Gastroesophageal sphincter (tissue), 4 donors: Measurements from ENCODE around the gene ZSWIM3. TPM values are rescaled to one million over a fixed set of nuclear protein-coding genes. Genes with fewer than 3 reads are reported as not detected.

Source experiments
- ATAC-seq: fragments of 150-250 bp; one replicate; pipeline ENCODE4 v1.9.1; 2016; ENCODE audit warnings: mild to moderate bottlenecking, moderate library complexity
- H3K27ac ChIP-seq, 4 donors: fragments of 200-600 bp; sonication (generic) in 3 of 4; 1 replicate in 3 of 4; 2 replicates in 1 of 4; pipeline ENCODE4 v1.5.1; 2016 to 2019
- H3K27me3 ChIP-seq: fragments of 200-600 bp; sonication (generic); one replicate; pipeline ENCODE4 v1.5.1; 2019
- H3K36me3 ChIP-seq, 2 donors: fragments of 200-600 bp; sonication (generic); one replicate each; pipeline ENCODE4 v1.5.1; 2019; ENCODE audit warnings: control low read depth in 1 of 2
- H3K4me1 ChIP-seq, 3 donors: fragments of 200-600 bp; sonication (generic); 1 replicate in 2 of 3; 2 replicates in 1 of 3; pipeline ENCODE4 v1.5.1; 2016 to 2019; ENCODE audit warnings: control low read depth in 2 of 3
- H3K4me3 ChIP-seq, 2 donors: fragments of 200-600 bp; sonication (generic); one replicate each; pipeline ENCODE4 v1.5.1; 2019; ENCODE audit warnings: mild to moderate bottlenecking in 1 of 2, moderate library complexity in 1 of 2
- H3K9me3 ChIP-seq, 3 donors: fragments of 200-600 bp; sonication (generic); one replicate each; pipeline ENCODE4 v1.5.1; 2017 to 2019; ENCODE audit warnings: control low read depth in 2 of 3
- EP300 ChIP-seq: sonication (generic); formaldehyde crosslinking; IDR thresholded peaks from one replicate; pipeline ENCODE4 v1.6.1; 2017; ENCODE audit warnings: antibody characterized with exemption, mild to moderate bottlenecking
- POLR2A ChIP-seq, 2 donors: fragments of 450-650 bp; IDR thresholded peaks; one replicate each; pipeline ENCODE4 v1.6.1; 2017; ENCODE audit warnings: antibody characterized with exemption in 2 of 2, mild to moderate bottlenecking in 2 of 2, moderate library complexity in 1 of 2
- POLR2AphosphoS5 ChIP-seq: sonication (generic); formaldehyde crosslinking; IDR thresholded peaks from one replicate; pipeline ENCODE4 v1.6.1; 2017; ENCODE audit warnings: antibody characterized with exemption
- WGBS, 2 donors: methylation state at CpG; one replicate each; pipeline ENCODE4 v1.1.5; 2018; ENCODE audit warnings: low coverage in 1 of 2; 5-methylcytosine and 5-hydroxymethylcytosine counted together
- total RNA-seq, 4 donors: library from RNA; depleted of rRNA; stranded (reverse); fragments of >200 nt; gene quantifications; one replicate each; pipeline ENCODE4 v1.1.0, GENCODE V29; 2016
- TF ChIP-seq, protein P1 (sequence below), 4 experiments: fragments of 200-600 bp in 2 of 4; fragments of 450-650 bp in 2 of 4; sonication (generic) in 1 of 4; IDR thresholded peaks; one replicate each; pipeline ENCODE4 v1.5.1; 2017 to 2019; ENCODE audit warnings: antibody characterized with exemption in 4 of 4, mild to moderate bottlenecking in 2 of 4, moderate library complexity in 2 of 4

ZSWIM3 gene
- total RNA-seq, 4 donors from 2014 or later, result 2.8 to 5.0 (median 4.4) TPM

DNA sequence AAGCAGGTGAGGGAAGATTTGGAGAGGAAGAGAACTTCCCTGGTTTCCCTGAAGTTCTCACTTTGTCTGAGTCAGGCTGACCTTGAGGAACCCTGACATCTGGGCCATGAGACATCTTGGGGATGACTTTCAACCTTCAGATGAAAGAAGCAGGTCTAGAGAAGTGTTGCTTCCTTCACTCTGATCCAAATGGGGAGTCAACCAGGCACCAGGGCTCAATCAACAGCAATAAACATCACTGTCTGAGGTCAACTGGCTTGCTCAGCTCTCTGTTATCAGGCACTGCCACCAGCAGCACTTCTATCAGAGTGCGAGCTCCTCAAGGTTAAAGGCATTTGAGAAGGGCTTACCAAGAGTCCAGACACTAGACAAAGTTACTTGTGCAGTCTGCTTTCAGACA lies 6.5 kb upstream of the ZSWIM3 start:
- WGBS, 2 donors, result 100% methylated on average over 1 of the region's 1 CpG; no CpG with 5 or more reads in 1 of the 2 donors
- peaks cover 0 to 80% of the 10 kb centered on the region in 2 donors for H3K36me3 ChIP-seq

GRCh38 chr20:45851501-45851900 lies 5.9 kb upstream of the ZSWIM3 start:
- no peaks in the 10 kb centered on the region for H3K27me3 ChIP-seq
- ATAC-seq, result no peak
- peaks cover 0 to 74% of the 10 kb centered on the region in 2 donors for H3K36me3 ChIP-seq
- no peak overlapping the region for H3K27ac ChIP-seq
- peaks cover 3 to 37% (median 17%) of the 10 kb centered on the region in 3 donors for H3K4me1 ChIP-seq
- no peaks in the 10 kb centered on the region for H3K9me3 ChIP-seq
- TF ChIP-seq, protein P1, sequence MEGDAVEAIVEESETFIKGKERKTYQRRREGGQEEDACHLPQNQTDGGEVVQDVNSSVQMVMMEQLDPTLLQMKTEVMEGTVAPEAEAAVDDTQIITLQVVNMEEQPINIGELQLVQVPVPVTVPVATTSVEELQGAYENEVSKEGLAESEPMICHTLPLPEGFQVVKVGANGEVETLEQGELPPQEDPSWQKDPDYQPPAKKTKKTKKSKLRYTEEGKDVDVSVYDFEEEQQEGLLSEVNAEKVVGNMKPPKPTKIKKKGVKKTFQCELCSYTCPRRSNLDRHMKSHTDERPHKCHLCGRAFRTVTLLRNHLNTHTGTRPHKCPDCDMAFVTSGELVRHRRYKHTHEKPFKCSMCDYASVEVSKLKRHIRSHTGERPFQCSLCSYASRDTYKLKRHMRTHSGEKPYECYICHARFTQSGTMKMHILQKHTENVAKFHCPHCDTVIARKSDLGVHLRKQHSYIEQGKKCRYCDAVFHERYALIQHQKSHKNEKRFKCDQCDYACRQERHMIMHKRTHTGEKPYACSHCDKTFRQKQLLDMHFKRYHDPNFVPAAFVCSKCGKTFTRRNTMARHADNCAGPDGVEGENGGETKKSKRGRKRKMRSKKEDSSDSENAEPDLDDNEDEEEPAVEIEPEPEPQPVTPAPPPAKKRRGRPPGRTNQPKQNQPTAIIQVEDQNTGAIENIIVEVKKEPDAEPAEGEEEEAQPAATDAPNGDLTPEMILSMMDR (IDR thresholded peaks at IDR 0.05), result no peak
- TF ChIP-seq EP300 (no peak), POLR2A (IDR thresholded peaks at IDR 0.05) (no peak), POLR2AphosphoS5 (no peak)
- H3K4me3 ChIP-seq, result no peak overlapping the region

More for the DNA sequence above, 6.5 kb upstream of the ZSWIM3 start:
- no peak overlapping the region for H3K4me3 ChIP-seq
- TF ChIP-seq EP300 (no peak), POLR2AphosphoS5 (no peak), POLR2A (IDR thresholded peaks at IDR 0.05) (no peak)
- TF ChIP-seq, protein P1 (IDR thresholded peaks at IDR 0.05), result no peak
- H3K9me3 ChIP-seq, result no peaks in the 10 kb centered on the region
- no peak overlapping the region for H3K27ac ChIP-seq
- H3K4me1 ChIP-seq, result peaks cover 2 to 31% (median 11%) of the 10 kb centered on the region in 3 donors
- H3K27me3 ChIP-seq, result no peaks in the 10 kb centered on the region
- no peak for ATAC-seq

GRCh38 chr20:45852326-45852725 lies 5.1 kb upstream of the ZSWIM3 start:
- H3K27me3 ChIP-seq, result no peaks in the 10 kb centered on the region
- ATAC-seq, result no peak
- no peak overlapping the region for H3K27ac ChIP-seq
- TF ChIP-seq POLR2AphosphoS5 (no peak), EP300 (no peak), POLR2A (IDR thresholded peaks at IDR 0.05) (no peak)
- TF ChIP-seq, protein P1 (IDR thresholded peaks at IDR 0.05), result no peak
- peaks cover 0 to 66% of the 10 kb centered on the region in 2 donors for H3K36me3 ChIP-seq
- WGBS, 2 donors, result 97 to 100% methylated on average over 2 to 6 of the region's 6 CpGs
- H3K4me3 ChIP-seq, result no peak overlapping the region
- H3K9me3 ChIP-seq, result no peaks in the 10 kb centered on the region
- peaks cover 3 to 40% (median 17%) of the 10 kb centered on the region in 3 donors for H3K4me1 ChIP-seq

- ATAC-seq, result no peak
- TF ChIP-seq EP300 (no peak), POLR2AphosphoS5 (no peak), POLR2A (IDR thresholded peaks at IDR 0.05) (no peak)
- TF ChIP-seq, protein P1 (IDR thresholded peaks at IDR 0.05), result no peak
- no peak overlapping the region for H3K27ac ChIP-seq
- H3K9me3 ChIP-seq, result no peaks in the 10 kb centered on the region
- H3K36me3 ChIP-seq, result peaks cover 0 to 55% of the 10 kb centered on the region in 2 donors
- H3K27me3 ChIP-seq, result no peaks in the 10 kb centered on the region
- WGBS, 2 donors, result 48 to 76% methylated on average over 2 of the region's 2 CpGs
- no peak overlapping the region for H3K4me3 ChIP-seq
- peaks cover 3 to 49% (median 21%) of the 10 kb centered on the region in 3 donors for H3K4me1 ChIP-seq
These were observed 3.9 kb upstream of the ZSWIM3 start for GRCh38 chr20:45853484-45853883.

DNA sequence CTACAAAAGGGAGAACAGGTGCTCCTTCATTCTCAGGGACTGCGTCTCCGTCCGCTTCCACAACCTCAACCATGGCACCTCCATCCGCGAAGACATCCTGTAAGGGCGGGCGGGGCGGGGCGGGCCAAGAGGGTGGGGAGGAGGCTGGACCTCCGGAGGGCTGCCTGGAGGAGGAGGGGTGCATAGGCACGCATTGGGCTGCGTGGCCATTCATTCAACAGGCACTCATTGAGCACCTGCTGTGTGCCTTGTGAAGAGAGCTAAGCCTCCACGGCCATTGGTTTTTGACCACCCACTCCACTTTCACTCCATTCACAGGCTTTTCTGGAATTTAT lies 435 bp downstream of the ZSWIM3 start:
- peak; percentile 2 for ATAC-seq
- Histone ChIP-seq H3K4me1 (peaks cover 3 to 53% (median 21%) of the 10 kb centered on the region in 3 donors), H3K36me3 (peaks cover 0 to 20% of the 10 kb centered on the region in 2 donors), H3K4me3 (peak overlapping the region; percentile 75 to 92), H3K9me3 (no peaks in the 10 kb centered on the region), H3K27me3 (no peaks in the 10 kb centered on the region), H3K27ac (peak overlapping the region; percentile 37 to 92 (median 83))
- TF ChIP-seq, protein P1 (IDR thresholded peaks at IDR 0.05), result no peak
- TF ChIP-seq POLR2AphosphoS5, result no peak
- no peak for TF ChIP-seq POLR2A (IDR thresholded peaks at IDR 0.05)
- no peak for TF ChIP-seq EP300
- 13 to 33% methylated on average over 2 to 4 of the region's 13 CpGs for WGBS, 2 donors
